H9 (cell line): ENCODE results near the gene MYBPC2. TPM values are rescaled to one million over a fixed set of nuclear protein-coding genes. Genes with fewer than 3 reads are reported as not detected.

Experiments used
- DNase-seq: peaks from one replicate; pipeline ENCODE4 v3.0.0-alpha.2; 2017
- H2AFZ ChIP-seq: one replicate; pipeline ENCODE4 v1.6.1; 2013; ENCODE audit warnings: mild to moderate bottlenecking, low read length, control low read depth, moderate library complexity
- H2AK5ac ChIP-seq: 2 replicates; pipeline ENCODE4 v1.6.1; 2013; ENCODE audit warnings: low read length, control low read depth, mixed read lengths; ENCODE audit not compliant: insufficient read length
- H2BK120ac ChIP-seq: one replicate; pipeline ENCODE4 v1.6.1; 2013; ENCODE audit warnings: low read depth, mild to moderate bottlenecking, low read length, control low read depth, inconsistent platforms; ENCODE audit not compliant: poor library complexity, severe bottlenecking
- H2BK12ac ChIP-seq: 2 replicates; pipeline ENCODE4 v1.6.1; 2013; ENCODE audit warnings: low read length, control low read depth, mixed read lengths, low read depth; ENCODE audit not compliant: insufficient read length
- H2BK15ac ChIP-seq: 2 replicates; pipeline ENCODE4 v1.6.1; 2013; ENCODE audit warnings: low read depth, low read length, control low read depth
- H2BK20ac ChIP-seq: one replicate; pipeline ENCODE4 v1.6.1; 2013; ENCODE audit warnings: low read depth, mild to moderate bottlenecking, low read length, control low read depth, inconsistent platforms; ENCODE audit not compliant: poor library complexity, severe bottlenecking
- H2BK5ac ChIP-seq: 2 replicates; pipeline ENCODE4 v1.6.1; 2013; ENCODE audit warnings: low read length, control low read depth, mixed read lengths; ENCODE audit not compliant: insufficient read length
- H3K14ac ChIP-seq: 2 replicates; pipeline ENCODE4 v1.6.1; 2013; ENCODE audit warnings: low read length, control low read depth; ENCODE audit not compliant: insufficient read depth
- H3K18ac ChIP-seq: 2 replicates; pipeline ENCODE4 v1.6.1; 2013; ENCODE audit warnings: low read depth, mild to moderate bottlenecking, mixed read lengths, low read length, control low read depth; ENCODE audit not compliant: insufficient read length
- H3K23ac ChIP-seq: 2 replicates; pipeline ENCODE4 v1.6.1; 2013; ENCODE audit warnings: low read length, control low read depth, mixed read lengths, low read depth; ENCODE audit not compliant: insufficient read length
- H3K23me2 ChIP-seq: 2 replicates; pipeline ENCODE4 v1.6.1; 2013; ENCODE audit warnings: low read depth, mild to moderate bottlenecking, mixed read lengths, low read length, control low read depth; ENCODE audit not compliant: insufficient read length, poor library complexity, severe bottlenecking
- H3K27ac ChIP-seq: 2 replicates; pipeline ENCODE4 v1.5.1; 2013; ENCODE audit warnings: low read length, control low read depth, mixed read lengths, low read depth; ENCODE audit not compliant: insufficient read length
- H3K27me3 ChIP-seq: 2 replicates; pipeline ENCODE4 v1.6.1; 2013; ENCODE audit warnings: low read length, control low read depth, inconsistent platforms; ENCODE audit not compliant: insufficient read depth
- H3K4ac ChIP-seq: 2 replicates; pipeline ENCODE4 v1.6.1; 2013; ENCODE audit warnings: low read depth, mild to moderate bottlenecking, control low read depth, inconsistent platforms, low read length, moderate library complexity
- H3K4me1 ChIP-seq: 2 replicates; pipeline ENCODE4 v1.6.1; 2013; ENCODE audit warnings: low read length, control low read depth, inconsistent platforms; ENCODE audit not compliant: insufficient read depth
- H3K4me2 ChIP-seq: 2 replicates; pipeline ENCODE4 v1.6.1; 2013; ENCODE audit warnings: low read length, control low read depth, mixed read lengths; ENCODE audit not compliant: insufficient read length, insufficient read depth
- H3K56ac ChIP-seq: 2 replicates; pipeline ENCODE4 v1.6.1; 2013; ENCODE audit warnings: low read depth, mild to moderate bottlenecking, mixed read lengths, low read length, control low read depth; ENCODE audit not compliant: insufficient read length
- H3K79me1 ChIP-seq: 2 replicates; pipeline ENCODE4 v1.6.1; 2013; ENCODE audit warnings: low read depth, mild to moderate bottlenecking, moderate library complexity, low read length, control low read depth, inconsistent platforms; ENCODE audit not compliant: insufficient read depth, poor library complexity, severe bottlenecking
- H3K79me2 ChIP-seq: 2 replicates; pipeline ENCODE4 v1.6.1; 2013; ENCODE audit warnings: low read length, control low read depth, inconsistent platforms; ENCODE audit not compliant: insufficient read depth
- H3K9ac ChIP-seq: 2 replicates; pipeline ENCODE4 v1.6.1; 2013; ENCODE audit warnings: low read length, control low read depth, mixed read lengths; ENCODE audit not compliant: insufficient read length; ENCODE audit errors: extremely low read depth
- H3K9me3 ChIP-seq: one replicate; pipeline ENCODE4 v1.6.1; 2013; ENCODE audit warnings: low read depth, low read length, inconsistent platforms; ENCODE audit not compliant: control insufficient read depth
- H3T11ph ChIP-seq: one replicate; pipeline ENCODE4 v1.6.1; 2013; ENCODE audit warnings: mild to moderate bottlenecking, low read length, control low read depth, inconsistent platforms
- H4K20me1 ChIP-seq: one replicate; pipeline ENCODE4 v1.6.1; 2013; ENCODE audit not compliant: control insufficient read depth, insufficient read length, insufficient read depth
- H4K5ac ChIP-seq: 2 replicates; pipeline ENCODE4 v1.6.1; 2013; ENCODE audit warnings: low read depth, mild to moderate bottlenecking, mixed read lengths, low read length, control low read depth; ENCODE audit not compliant: insufficient read length
- H4K8ac ChIP-seq: replicated peaks from 2 replicates; pipeline ENCODE4 v1.6.1; 2013; ENCODE audit warnings: low read length, control low read depth, mixed read lengths, low read depth; ENCODE audit not compliant: insufficient read length
- H4K91ac ChIP-seq: 2 replicates; pipeline ENCODE4 v1.6.1; 2013; ENCODE audit warnings: low read depth, mild to moderate bottlenecking, moderate library complexity, mixed read lengths, low read length, control low read depth; ENCODE audit not compliant: insufficient read length
- H3K27ac Mint-ChIP-seq, 3 experiments: 2 replicates in 2 of 3; 3 replicates in 1 of 3; pipeline ENCODE4 v1.8.0; 2020 to 2021; ENCODE audit warnings: mixed read lengths in 3 of 3, mild to moderate bottlenecking in 1 of 3, moderate library complexity in 1 of 3
- H3K27me3 Mint-ChIP-seq: 2 replicates; pipeline ENCODE4 v1.8.0; 2021; ENCODE audit warnings: low read depth, mild to moderate bottlenecking, moderate library complexity, mixed read lengths
- H3K36me3 Mint-ChIP-seq, 3 experiments: 2 replicates in 2 of 3; 3 replicates in 1 of 3; pipeline ENCODE4 v1.8.0; 2020 to 2021; ENCODE audit warnings: low read depth in 3 of 3, mixed read lengths in 3 of 3; ENCODE audit not compliant: insufficient read depth in 1 of 3
- H3K4me1 Mint-ChIP-seq, 2 experiments: 2 replicates each; pipeline ENCODE4 v1.8.0; 2020; ENCODE audit warnings: mixed read lengths in 2 of 2
- H3K4me3 Mint-ChIP-seq, 2 experiments: 2 replicates in 1 of 2; 3 replicates in 1 of 2; pipeline ENCODE4 v1.8.0; 2020 to 2021; ENCODE audit warnings: mild to moderate bottlenecking in 2 of 2, mixed read lengths in 2 of 2, moderate library complexity in 1 of 2
- H3K9me3 Mint-ChIP-seq, 2 experiments: 2 replicates in 1 of 2; 3 replicates in 1 of 2; pipeline ENCODE4 v1.8.0; 2020; ENCODE audit warnings: mild to moderate bottlenecking in 2 of 2, mixed read lengths in 2 of 2, moderate library complexity in 1 of 2
- CTCF ChIP-seq: fragments of 200-600 bp; sonication (generic); conservative IDR thresholded peaks from 3 replicates; pipeline ENCODE4 v1.8.0; 2021; ENCODE audit warnings: antibody characterized with exemption, mild to moderate bottlenecking
- WGBS: extraction: QIAGEN DNeasy Blood & Tissue Kit; methylation state at CpG from one replicate; pipeline ENCODE4 v1.1.7; 2013; ENCODE audit warnings: missing lambda C conversion rate, low lambda C conversion rate, mixed read lengths; ENCODE audit not compliant: insufficient read length; ENCODE audit errors: extremely low coverage; 5-methylcytosine and 5-hydroxymethylcytosine counted together
- total RNA-seq: library from RNA; stranded (reverse); gene quantifications from 2 replicates; pipeline ENCODE4 v1.2.1, GENCODE V29; 2021

Gene MYBPC2
- total RNA-seq, 1 experiment from 2014 or later, result 4.9 TPM

GRCh38 chr19:50500753-50501151 is 68.1 kb downstream of the MYBPC2 start:
- Histone ChIP-seq H3K56ac (no peak overlapping the region), H4K91ac (no peak overlapping the region), H4K20me1 (no peaks in the 10 kb centered on the region), H2BK120ac (no peak overlapping the region), H4K5ac (no peak overlapping the region), H2AFZ (no peak overlapping the region), H3K27me3 (peaks cover 20% of the 10 kb centered on the region; the same call in 1 of the 2 replicates), H2BK20ac (no peak overlapping the region), H3K4me1 (no peaks in the 10 kb centered on the region), H2BK12ac (no peak overlapping the region), H3K23ac (no peak overlapping the region), H3K4ac (no peak overlapping the region), H3K9ac (no peak overlapping the region), H3K14ac (no peak overlapping the region), H3K18ac (no peak overlapping the region), H3T11ph (no peak overlapping the region), H3K4me2 (peak overlapping the region; percentile 50), H2AK5ac (no peak overlapping the region), H3K79me2 (no peaks in the 10 kb centered on the region), H3K27ac (no peak overlapping the region), H3K23me2 (peaks cover 3% of the 10 kb centered on the region), H4K8ac (no peak overlapping the region), H3K9me3 (no peaks in the 10 kb centered on the region), H2BK15ac (no peak overlapping the region), H3K79me1 (no peaks in the 10 kb centered on the region), H2BK5ac (no peak overlapping the region)
- Mint-ChIP-seq H3K4me1 (peaks cover 2 to 11% of the 10 kb centered on the region in 2 experiments; a peak in 3 of 4 replicates), H3K4me3 (0 out of 5 replicates have a peak overlapping the region, but pooled peaks of 1 of the 2 experiments have one; percentile 4), H3K9me3 (no peaks in the 10 kb centered on the region), H3K36me3 (no peaks in the 10 kb centered on the region; a peak in 2 of 7 replicates), H3K27ac (no peak overlapping the region), H3K27me3 (peaks cover 22% of the 10 kb centered on the region)
- TF ChIP-seq CTCF, result no peak
- WGBS, result no CpG with 5 or more reads among the region's 10 CpGs
- DNase-seq, result no peak
